Panc1 (cell line): ENCODE measurements around the gene PBX2. TPM values are rescaled to one million over a fixed set of nuclear protein-coding genes. Genes with fewer than 3 reads are reported as not detected.

Experiments used
- ATAC-seq: fragments of 200-7000 bp; cut with Tn5 transposase; 2 replicates; pipeline ENCODE4 v1.9.1; 2020; ENCODE audit warnings: mild to moderate bottlenecking, moderate library complexity
- BruUV-seq: library from RNA; stranded (reverse); fragments of 400-500 nt; replicated peaks from 2 replicates; lab custom pipeline; 2021; lab: Mats Ljungman, UMichigan
- CTCF ChIA-PET: fragments of 300-600 bp; sonication (Branson Sonifier 250); formaldehyde crosslinking; loops from one replicate; lab custom pipeline; 2022; ENCODE audit warnings: antibody characterized with exemption; lab: Charles Lee
- POLR2A ChIA-PET: fragments of 300-600 bp; sonication (Branson Sonifier 250); formaldehyde crosslinking; loops from one replicate; lab custom pipeline; 2022; ENCODE audit warnings: antibody characterized with exemption; lab: Charles Lee
- DNase-seq: peaks from one replicate; pipeline ENCODE4 v3.0.0-alpha.2; 2010; ENCODE audit warnings: low read depth, low spot score
- H3K27ac ChIP-seq: 2 replicates; pipeline ENCODE4 v1.5.1; 2011; ENCODE audit warnings: mild to moderate bottlenecking, low read length, inconsistent platforms
- H3K27me3 ChIP-seq: fragments of 200-500 bp; sonication (Bioruptor generic); 2 replicates; pipeline ENCODE4 v1.6.0; 2014; ENCODE audit warnings: low read length, inconsistent platforms; ENCODE audit not compliant: control insufficient read depth, insufficient read depth
- H3K36me3 ChIP-seq: fragments of 200-500 bp; sonication (Bioruptor generic); 2 replicates; pipeline ENCODE4 v1.5.1; 2014; ENCODE audit warnings: inconsistent platforms, mild to moderate bottlenecking, low read length, moderate library complexity; ENCODE audit not compliant: control insufficient read depth, insufficient read depth
- H3K4me1 ChIP-seq: 2 replicates; pipeline ENCODE4 v1.5.1; 2011; ENCODE audit warnings: inconsistent platforms, mild to moderate bottlenecking, low read length, moderate library complexity; ENCODE audit not compliant: control insufficient read depth, insufficient read depth
- H3K4me3 ChIP-seq, 2 experiments: 2 replicates each; pipeline ENCODE4 v1.5.1; 2011 to 2012; ENCODE audit warnings: low read depth in 2 of 2, low read length in 2 of 2, mild to moderate bottlenecking in 2 of 2, inconsistent platforms in 1 of 2, moderate library complexity in 1 of 2
- H3K9me3 ChIP-seq: fragments of 200-500 bp; sonication (Bioruptor generic); 2 replicates; pipeline ENCODE4 v1.5.1; 2014; ENCODE audit warnings: low read depth, mild to moderate bottlenecking, inconsistent platforms, low read length, moderate library complexity; ENCODE audit not compliant: control insufficient read depth, insufficient read depth
- POLR2AphosphoS5 ChIP-seq: IDR thresholded peaks from 2 replicates; pipeline ENCODE4 v1.6.1; 2012; ENCODE audit warnings: mild to moderate bottlenecking, low read depth, low read length, moderate library complexity
- SIN3A ChIP-seq: IDR thresholded peaks from 2 replicates; pipeline ENCODE4 v1.6.1; 2012; ENCODE audit warnings: low read depth, mild to moderate bottlenecking, low read length, moderate library complexity, borderline replicate concordance; ENCODE audit not compliant: insufficient read depth
- TCF7L2 ChIP-seq: IDR thresholded peaks from 2 replicates; pipeline ENCODE4 v1.6.1; 2011; ENCODE audit warnings: mild to moderate bottlenecking, low read depth, low read length, inconsistent platforms
- in situ Hi-C: cut with HindIII; loops from 2 replicates; pipeline ENCODE4 v1.10.0; 2016; ENCODE audit warnings: low sequenced_read_pairs, low pct_unique_long_range_greater_than_20kb
- intact Hi-C: fragments of 100-400 bp; cut with micrococcal nuclease; formaldehyde crosslinking; loops from one replicate; pipeline ENCODE4 v1.10.0; 2022; ENCODE audit not compliant: unreplicated experiment
- total RNA-seq: library from RNA; stranded (reverse); gene quantifications from one replicate; pipeline ENCODE4 v1.2.1, GENCODE V29; 2021; ENCODE audit not compliant: unreplicated experiment
- TF ChIP-seq, protein P1 (sequence below): fragments of 450-650 bp; IDR thresholded peaks from 2 replicates; pipeline ENCODE4 v1.5.1; 2017; ENCODE audit warnings: mild to moderate bottlenecking
- TF ChIP-seq, protein P2 (sequence below), 2 experiments: IDR thresholded peaks; 2 replicates each; pipeline ENCODE4 v1.6.1; 2011 to 2012; ENCODE audit warnings: low read depth in 2 of 2, control low read depth in 1 of 2, low read length in 1 of 2, mild to moderate bottlenecking in 1 of 2, moderate library complexity in 1 of 2; ENCODE audit not compliant: insufficient read depth in 1 of 2

Gene PBX2
- total RNA-seq, 1 experiment from 2014 or later: 76.2 TPM

DNA sequence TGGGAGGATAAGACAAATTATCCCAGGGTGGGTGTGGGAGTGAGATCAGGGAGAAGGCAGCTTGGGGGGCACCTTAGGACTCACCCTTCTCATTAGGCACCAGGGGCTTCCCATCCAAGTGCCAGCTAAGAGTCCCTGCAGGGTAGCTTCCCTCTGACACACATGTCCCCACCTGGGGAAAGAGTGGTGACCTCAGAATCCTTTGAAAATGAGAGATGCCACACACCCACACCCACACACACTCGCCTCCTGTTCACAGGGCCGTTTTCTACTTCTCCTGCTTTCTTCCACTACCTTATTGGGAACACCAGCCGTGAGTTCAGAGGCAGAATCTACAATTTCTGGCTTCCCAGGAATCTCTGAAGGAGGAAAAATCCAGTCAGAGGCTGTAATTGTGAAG is 7.0 kb downstream of the PBX2 start:
- no peak overlapping the region for H3K27ac ChIP-seq
- TF ChIP-seq, protein P1, sequence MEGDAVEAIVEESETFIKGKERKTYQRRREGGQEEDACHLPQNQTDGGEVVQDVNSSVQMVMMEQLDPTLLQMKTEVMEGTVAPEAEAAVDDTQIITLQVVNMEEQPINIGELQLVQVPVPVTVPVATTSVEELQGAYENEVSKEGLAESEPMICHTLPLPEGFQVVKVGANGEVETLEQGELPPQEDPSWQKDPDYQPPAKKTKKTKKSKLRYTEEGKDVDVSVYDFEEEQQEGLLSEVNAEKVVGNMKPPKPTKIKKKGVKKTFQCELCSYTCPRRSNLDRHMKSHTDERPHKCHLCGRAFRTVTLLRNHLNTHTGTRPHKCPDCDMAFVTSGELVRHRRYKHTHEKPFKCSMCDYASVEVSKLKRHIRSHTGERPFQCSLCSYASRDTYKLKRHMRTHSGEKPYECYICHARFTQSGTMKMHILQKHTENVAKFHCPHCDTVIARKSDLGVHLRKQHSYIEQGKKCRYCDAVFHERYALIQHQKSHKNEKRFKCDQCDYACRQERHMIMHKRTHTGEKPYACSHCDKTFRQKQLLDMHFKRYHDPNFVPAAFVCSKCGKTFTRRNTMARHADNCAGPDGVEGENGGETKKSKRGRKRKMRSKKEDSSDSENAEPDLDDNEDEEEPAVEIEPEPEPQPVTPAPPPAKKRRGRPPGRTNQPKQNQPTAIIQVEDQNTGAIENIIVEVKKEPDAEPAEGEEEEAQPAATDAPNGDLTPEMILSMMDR: no peak
- TF ChIP-seq SIN3A (no peak), TCF7L2 (no peak), POLR2AphosphoS5 (no peak)
- TF ChIP-seq, protein P2, sequence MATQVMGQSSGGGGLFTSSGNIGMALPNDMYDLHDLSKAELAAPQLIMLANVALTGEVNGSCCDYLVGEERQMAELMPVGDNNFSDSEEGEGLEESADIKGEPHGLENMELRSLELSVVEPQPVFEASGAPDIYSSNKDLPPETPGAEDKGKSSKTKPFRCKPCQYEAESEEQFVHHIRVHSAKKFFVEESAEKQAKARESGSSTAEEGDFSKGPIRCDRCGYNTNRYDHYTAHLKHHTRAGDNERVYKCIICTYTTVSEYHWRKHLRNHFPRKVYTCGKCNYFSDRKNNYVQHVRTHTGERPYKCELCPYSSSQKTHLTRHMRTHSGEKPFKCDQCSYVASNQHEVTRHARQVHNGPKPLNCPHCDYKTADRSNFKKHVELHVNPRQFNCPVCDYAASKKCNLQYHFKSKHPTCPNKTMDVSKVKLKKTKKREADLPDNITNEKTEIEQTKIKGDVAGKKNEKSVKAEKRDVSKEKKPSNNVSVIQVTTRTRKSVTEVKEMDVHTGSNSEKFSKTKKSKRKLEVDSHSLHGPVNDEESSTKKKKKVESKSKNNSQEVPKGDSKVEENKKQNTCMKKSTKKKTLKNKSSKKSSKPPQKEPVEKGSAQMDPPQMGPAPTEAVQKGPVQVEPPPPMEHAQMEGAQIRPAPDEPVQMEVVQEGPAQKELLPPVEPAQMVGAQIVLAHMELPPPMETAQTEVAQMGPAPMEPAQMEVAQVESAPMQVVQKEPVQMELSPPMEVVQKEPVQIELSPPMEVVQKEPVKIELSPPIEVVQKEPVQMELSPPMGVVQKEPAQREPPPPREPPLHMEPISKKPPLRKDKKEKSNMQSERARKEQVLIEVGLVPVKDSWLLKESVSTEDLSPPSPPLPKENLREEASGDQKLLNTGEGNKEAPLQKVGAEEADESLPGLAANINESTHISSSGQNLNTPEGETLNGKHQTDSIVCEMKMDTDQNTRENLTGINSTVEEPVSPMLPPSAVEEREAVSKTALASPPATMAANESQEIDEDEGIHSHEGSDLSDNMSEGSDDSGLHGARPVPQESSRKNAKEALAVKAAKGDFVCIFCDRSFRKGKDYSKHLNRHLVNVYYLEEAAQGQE (IDR thresholded peaks at IDR 0.05; ENCODE audit: insufficient read depth in 1 of 2, low read depth in 2 of 2, low read length in 1 of 2): no peak
- ChIA-PET CTCF (no interaction called here), POLR2A (no interaction called here)
- no peaks in the 10 kb centered on the region for H3K27me3 ChIP-seq
- peaks cover 11% of the 10 kb centered on the region for H3K4me1 ChIP-seq
- in situ Hi-C loops: no loop called here
- H3K4me3 ChIP-seq: no peak overlapping the region
- no TSS peak for BruUV-seq
- DNase-seq (no peak), ATAC-seq (no peak)
- H3K9me3 ChIP-seq: no peaks in the 10 kb centered on the region
- intact Hi-C loops: no loop called here
- no peaks in the 10 kb centered on the region; the same call in 1 of the 2 replicates for H3K36me3 ChIP-seq

DNA sequence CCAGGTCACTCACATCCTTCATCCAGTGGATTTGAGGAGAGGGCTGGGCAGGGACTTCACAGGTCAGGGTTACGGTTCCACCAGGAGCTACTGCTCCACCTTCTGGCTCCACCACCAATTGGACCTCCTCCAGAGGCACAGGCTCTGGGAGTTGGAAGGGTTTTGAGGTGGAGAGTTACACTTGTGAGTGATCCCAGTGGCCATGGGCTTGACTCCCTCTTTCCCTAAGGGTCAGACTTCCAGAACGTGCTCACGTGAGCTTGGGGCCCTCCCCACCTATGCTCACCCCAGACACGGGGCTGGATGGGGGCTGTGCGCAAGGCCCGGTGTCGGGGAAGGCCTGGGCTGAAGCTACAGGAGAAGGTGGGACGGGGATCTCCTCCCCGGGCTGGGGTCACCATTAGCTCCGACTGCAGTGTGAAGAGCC is 7.4 kb downstream of the PBX2 start:
- no peaks in the 10 kb centered on the region for H3K9me3 ChIP-seq
- intact Hi-C loops (no loop called here), in situ Hi-C loops (no loop called here)
- H3K27me3 ChIP-seq: no peaks in the 10 kb centered on the region
- TF ChIP-seq POLR2AphosphoS5 (no peak), SIN3A (no peak), TCF7L2 (no peak)
- TF ChIP-seq, protein P1: no peak
- TF ChIP-seq, protein P2 (IDR thresholded peaks at IDR 0.05; ENCODE audit: insufficient read depth in 1 of 2, low read depth in 2 of 2, low read length in 1 of 2): no peak
- H3K4me1 ChIP-seq: peaks cover 11% of the 10 kb centered on the region
- CTCF ChIA-PET: no interaction called here
- ATAC-seq: no peak
- H3K27ac ChIP-seq: no peak overlapping the region
- no peaks in the 10 kb centered on the region; the same call in 1 of the 2 replicates for H3K36me3 ChIP-seq
- BruUV-seq: no TSS peak
- no peak for DNase-seq
- no peak overlapping the region for H3K4me3 ChIP-seq
- POLR2A ChIA-PET: no interaction called here
